Myocyte (in vitro differentiated cells): Measurements from ENCODE around the gene NIF3L1. TPM values are rescaled to one million over a fixed set of nuclear protein-coding genes. Genes with fewer than 3 reads are reported as not detected.
"Not testable (repeated sequence)": the region's sequence is repeated elsewhere in the genome, so short reads cannot be mapped to it uniquely, and the experiment has no call there.

ENCODE experiments used
- DNase-seq: peaks from one replicate; pipeline ENCODE4 v3.0.0-alpha.2; 2012; ENCODE audit warnings: low read depth
- total RNA-seq: library from RNA; depleted of rRNA; stranded (reverse); fragments of >200 nt; gene quantifications from 2 replicates; pipeline ENCODE4 v1.2.3, GENCODE V29; 2014

The NIF3L1 gene
- total RNA-seq, 1 donor from 2014 or later: 34.1 TPM

DNA sequence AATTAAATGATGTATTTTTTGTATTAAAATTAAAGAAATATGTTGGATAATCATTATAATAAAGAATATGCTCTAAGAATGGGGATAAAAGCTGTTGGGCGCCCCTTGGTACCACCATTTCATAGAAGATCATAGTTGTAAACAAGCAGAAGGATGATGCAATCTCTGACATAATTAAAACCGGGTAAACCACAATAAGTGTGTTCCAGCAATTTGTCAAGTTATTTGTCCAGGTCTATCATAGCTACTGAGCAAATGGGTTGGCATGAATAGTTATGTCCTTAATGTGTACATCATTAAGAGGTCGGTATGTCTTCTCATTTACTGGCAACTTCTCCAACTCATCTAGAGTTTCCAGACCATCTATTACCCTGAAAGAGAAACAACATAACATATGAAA is 18.0 kb upstream of the NIF3L1 start:
- DNase-seq: no peak

DNA sequence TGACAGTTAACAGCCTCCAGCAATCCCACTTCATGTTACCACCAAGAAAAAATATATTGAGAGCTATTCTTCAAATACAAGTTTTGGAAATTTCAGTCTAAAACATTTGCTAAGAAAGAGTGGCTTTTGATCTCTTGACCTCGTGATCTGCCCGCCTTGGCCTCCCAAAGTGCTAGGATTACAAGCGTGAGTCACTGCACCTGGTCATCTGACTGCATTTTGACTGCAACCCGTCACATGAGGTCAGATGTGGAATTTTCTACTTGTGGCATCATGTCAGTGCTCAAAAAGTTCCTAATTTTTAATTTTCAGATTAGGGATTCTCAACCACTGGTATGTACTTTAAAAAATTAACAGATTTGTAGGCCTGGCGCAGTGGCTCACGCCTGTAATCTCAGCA is 15.6 kb upstream of the NIF3L1 start:
- peak; percentile 31 for DNase-seq

- no peak for DNase-seq
These were observed 11.7 kb upstream of the NIF3L1 start for GRCh38 chr2:200877443-200877842.

GRCh38 chr2:200878289-200878880 is 10.8 kb upstream of the NIF3L1 start:
- DNase-seq: no peak

GRCh38 chr2:200881715-200882249 is 7.4 kb upstream of the NIF3L1 start:
- DNase-seq: not testable (repeated sequence)

GRCh38 chr2:200899482-200899881 is 10.3 kb downstream of the NIF3L1 start:
- no peak for DNase-seq

DNA sequence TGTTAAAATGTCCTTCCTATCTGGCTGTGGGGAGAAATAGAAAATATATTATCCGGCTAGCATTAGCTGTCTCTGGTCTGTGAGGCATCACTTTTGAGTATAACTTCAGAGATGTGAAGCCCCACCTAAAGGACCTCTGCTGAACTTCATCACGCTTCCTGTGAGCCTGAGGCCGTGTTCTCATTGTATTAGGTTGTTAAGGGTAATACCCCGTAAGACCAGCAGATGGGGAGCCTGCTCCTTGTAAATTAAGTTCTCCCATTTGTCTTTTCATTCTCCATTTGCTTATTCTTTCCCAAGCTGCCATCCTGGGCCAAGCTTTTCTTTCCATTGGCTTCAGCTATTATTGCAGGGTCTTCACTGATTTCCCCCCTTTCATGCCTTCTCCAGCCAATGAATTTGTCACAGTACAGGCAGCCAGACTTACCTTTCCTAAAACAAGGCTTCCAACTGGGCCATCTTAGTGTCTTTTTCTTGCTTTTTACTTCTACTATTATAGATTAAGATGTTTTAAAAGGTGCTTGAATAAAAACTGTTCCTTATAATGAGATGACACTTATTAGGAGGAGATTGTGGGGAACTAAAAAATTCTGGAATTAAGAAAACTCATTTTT is 12.4 kb downstream of the NIF3L1 start:
- peak; percentile 85 for DNase-seq

GRCh38 chr2:200905618-200906296 is 16.6 kb downstream of the NIF3L1 start:
- DNase-seq: peak; percentile 61

DNA sequence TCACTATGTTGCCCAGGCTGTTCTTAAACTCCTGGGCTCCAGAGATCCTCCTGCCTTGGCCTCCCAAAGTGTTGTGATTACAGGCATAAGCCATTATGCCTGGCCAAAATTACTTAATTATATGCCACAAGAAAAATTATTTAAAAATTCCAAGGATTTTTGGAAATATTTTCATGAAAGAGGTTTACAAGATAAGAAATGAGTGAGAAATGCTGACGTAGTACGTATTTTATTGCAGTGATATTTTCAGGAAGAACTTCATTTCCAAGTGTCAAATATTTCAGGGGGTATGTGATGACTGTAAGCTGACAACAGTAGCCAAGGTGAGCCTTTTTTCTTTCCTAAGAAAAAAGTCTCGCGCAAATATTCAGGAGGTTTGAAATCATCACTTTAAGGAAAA is 20.8 kb downstream of the NIF3L1 start:
- DNase-seq: no peak

DNA sequence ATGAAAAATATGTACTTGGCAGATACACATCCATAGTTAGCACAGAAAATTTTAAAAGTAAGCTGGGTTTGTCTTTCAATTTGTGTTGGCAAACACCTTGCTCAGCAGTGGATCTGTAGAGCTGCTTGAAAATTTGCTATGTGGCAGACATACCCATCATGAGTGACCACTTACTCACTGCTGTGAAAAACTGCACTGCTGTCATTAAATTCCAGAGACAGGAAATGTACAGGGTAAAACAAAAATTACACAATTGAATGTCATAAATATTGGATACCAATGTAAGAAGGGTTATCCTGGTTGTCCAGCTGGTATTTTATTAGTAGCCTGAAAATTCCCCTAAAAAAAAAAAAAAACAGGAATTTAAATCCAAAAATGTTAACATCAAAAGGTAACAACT is 24.5 kb downstream of the NIF3L1 start:
- no peak for DNase-seq

- DNase-seq: no peak
These were observed 33.3 kb downstream of the NIF3L1 start for GRCh38 chr2:200922439-200922838.

DNA sequence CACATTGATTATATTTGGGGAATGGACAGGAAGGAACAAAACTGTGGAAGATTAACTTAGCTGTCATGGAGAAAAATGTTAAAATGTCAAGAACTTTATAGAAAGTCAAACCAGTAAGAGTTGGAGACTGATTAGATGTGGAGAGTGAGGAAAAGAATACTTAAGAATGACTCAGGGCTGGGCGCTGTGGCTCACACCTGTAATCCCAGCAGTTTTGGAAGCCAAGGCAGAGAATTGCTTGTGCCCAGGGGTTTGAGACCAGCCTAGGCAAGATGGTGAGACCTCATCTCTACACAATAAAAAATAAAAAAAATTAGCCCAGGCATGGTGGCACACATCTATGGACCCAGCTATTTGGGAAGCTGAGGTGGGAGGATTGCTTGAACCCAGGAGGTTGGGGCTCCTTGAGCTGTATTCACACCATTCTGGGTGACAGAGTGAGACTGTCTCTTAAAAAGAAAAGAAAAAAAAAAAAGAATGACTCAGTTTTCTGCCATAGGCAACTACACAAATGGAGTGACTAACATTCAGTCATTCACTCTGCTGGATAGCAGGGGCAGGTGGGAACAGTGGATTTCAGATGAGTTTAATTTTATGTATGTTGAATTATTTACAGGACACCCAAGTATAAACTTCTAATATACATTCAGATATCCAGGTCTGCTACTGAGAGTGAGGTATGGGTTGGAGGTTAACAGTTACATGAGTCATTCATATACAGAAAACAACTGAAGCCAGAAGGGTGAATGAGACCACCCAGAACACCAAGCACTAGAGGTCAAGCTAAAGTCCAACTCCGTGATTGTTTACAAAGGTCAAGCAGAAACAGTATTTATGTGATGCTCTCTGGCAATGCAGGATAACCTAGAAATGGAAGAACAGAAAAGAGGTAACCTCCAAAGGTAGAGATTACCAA is 40.4 kb downstream of the NIF3L1 start:
- DNase-seq: no peak

DNA sequence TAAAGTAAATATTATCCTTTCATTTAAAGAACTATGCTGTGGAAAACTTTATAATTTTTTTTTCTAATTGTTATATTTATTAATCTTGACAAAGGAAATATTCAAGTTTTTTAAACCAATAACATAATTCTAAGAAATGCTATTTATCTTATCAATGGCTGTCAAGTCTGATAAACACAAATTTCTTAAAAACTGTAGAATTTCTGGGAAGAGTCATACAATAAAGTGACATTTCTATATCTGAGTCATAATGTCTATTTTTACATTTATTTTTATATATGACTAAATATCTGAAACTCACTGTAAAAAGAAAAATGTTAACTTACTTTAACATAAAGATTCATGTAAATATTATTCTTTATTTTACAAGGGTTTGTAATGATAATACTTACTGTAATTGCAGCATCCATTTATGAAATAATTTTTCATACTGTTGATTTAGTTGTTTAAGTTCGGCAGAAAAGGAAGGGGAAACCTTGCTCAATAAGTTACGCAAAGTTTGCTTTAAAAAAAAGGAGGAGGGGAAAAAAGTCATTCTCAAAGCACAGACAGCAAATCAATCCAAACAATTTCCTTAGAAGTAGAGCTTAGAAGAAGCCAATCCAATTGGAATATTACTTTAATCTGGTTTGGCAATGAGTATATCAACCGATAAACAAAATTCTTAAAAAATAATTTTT is 41.9 kb downstream of the NIF3L1 start:
- DNase-seq: no peak

DNA sequence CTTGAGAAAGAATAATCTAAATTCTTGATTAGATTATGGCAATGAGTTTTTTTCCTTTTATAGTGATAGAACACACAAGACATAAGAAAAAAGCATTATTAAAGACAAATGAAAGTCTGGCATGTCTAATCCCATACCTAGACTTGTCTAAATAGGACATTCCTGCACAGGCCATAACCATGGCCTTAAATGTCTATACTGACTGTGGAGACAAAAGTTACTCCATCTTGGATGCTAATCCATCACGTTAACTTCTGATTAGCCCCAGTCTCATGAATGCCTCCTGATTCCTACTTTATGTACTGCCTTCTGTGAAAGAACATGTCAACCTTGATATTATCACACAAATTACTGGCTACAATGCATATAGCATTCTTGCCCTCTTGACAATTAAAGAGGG is 50.7 kb downstream of the NIF3L1 start:
- no peak for DNase-seq

DNA sequence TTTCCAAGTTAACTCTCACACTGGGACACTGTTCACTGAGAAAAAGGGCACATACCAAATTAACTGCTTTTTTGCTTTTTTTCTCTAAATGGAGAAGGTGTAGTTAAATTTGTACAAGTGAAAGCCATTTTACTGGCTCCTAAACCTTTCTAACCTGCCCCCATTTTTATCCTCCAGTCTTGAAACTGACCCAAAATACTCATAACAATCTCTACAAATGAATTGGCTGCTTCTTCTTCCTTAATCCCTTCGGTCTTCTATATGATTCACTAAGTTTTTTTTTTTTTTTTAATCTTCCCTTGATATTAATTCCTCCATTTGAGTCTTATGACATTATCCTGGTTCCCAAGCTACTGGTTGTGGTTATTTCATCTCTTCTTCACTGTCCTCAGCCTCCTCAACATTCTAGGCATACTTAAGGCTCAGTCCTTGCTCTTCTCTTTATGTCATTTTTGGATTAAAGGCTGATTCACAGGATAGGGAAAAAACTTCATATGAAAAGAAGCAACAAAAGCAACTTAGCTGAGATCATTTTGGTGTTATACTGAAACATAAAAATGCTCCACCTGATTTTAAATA is 54.4 kb downstream of the NIF3L1 start:
- DNase-seq: no peak

- DNase-seq: peak; percentile 50
These were observed 55.6 kb downstream of the NIF3L1 start for GRCh38 chr2:200944467-200945394.

DNA sequence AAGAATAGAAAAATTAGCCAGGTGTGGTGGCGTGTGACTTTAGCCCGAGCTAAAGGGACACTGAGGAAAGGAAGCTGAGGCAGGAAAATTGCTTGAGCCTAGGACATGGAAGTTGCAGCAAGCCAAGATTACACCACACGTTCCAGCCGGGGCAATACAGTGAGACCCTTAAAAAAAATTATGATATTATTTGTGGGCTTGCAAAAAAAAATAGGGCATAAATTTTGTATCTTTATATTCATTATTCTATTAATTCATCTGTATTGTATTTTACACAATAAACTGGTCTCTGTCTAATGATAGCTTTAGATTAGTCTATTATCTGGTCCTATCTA is 56.2 kb downstream of the NIF3L1 start:
- DNase-seq: no peak

DNA sequence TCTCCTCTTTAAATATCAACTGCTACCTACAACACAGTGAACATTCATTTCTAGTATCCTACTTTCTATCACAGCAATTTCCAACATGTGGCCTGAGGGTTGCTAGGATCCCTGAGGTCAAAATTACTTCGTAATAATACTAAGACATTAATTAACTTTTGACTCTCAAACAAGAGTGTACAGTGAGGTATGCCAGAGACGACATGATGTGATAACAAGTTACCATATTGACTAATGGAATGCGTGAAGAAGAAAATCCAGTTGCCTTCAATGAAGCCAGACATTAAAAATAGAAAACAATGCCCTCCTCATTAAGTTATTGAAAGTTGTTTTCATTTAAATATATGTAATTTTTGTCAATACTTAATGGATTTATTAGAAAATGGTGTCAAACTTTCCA is 61.2 kb downstream of the NIF3L1 start:
- DNase-seq: no peak
